Neural cell (in vitro differentiated cells): ENCODE data around the gene POLD4.

Experiments
- CTCF ChIP-seq: fragments of 450-650 bp; IDR thresholded peaks from 2 replicates; pipeline ENCODE4 v1.5.1; 2014; ENCODE audit warnings: antibody characterized with exemption, mild to moderate bottlenecking, moderate library complexity; ENCODE audit not compliant: poor library complexity, severe bottlenecking
- POLR2AphosphoS5 ChIP-seq: IDR thresholded peaks from 2 replicates; pipeline ENCODE4 v1.6.1; 2012
- TAF1 ChIP-seq: IDR thresholded peaks from 2 replicates; pipeline ENCODE4 v1.6.1; 2012; ENCODE audit warnings: low read depth

GRCh38 chr11:67373648-67374570 lies 20.6 kb upstream of the POLD4 start:
- TF ChIP-seq CTCF = peak; percentile 34
- TF ChIP-seq POLR2AphosphoS5 = no peak
- no peak for TF ChIP-seq TAF1
